Epithelial cell of esophagus (primary cell): ENCODE data around the gene SLC44A4.

Source experiments
- DNase-seq: peaks from one replicate; pipeline ENCODE4 v3.0.0; 2010; ENCODE audit warnings: low read depth
- H3K4me3 ChIP-seq: 2 replicates; pipeline ENCODE4 v1.5.1; 2011; ENCODE audit warnings: mild to moderate bottlenecking, low read length, control low read depth
- CTCF ChIP-seq: IDR thresholded peaks from 2 replicates; pipeline ENCODE4 v1.5.1; 2011; ENCODE audit warnings: low read depth, mild to moderate bottlenecking, low read length, control low read depth, inconsistent platforms; ENCODE audit not compliant: insufficient read depth; ENCODE audit errors: missing control alignments

The SLC44A4 gene

GRCh38 chr6:31878222-31878621 lies 575 bp downstream of the SLC44A4 start:
- no peak for TF ChIP-seq CTCF
- DNase-seq, result no peak
- no peak overlapping the region for H3K4me3 ChIP-seq

- no peak overlapping the region for H3K4me3 ChIP-seq
- DNase-seq, result no peak
- no peak for TF ChIP-seq CTCF
Measured at GRCh38 chr6:31877651-31878161, 1.1 kb downstream of the SLC44A4 start.

GRCh38 chr6:31877125-31877650 lies 1.6 kb downstream of the SLC44A4 start:
- TF ChIP-seq CTCF, result no peak
- no peak overlapping the region for H3K4me3 ChIP-seq
- DNase-seq, result no peak

GRCh38 chr6:31876357-31876756 lies 2.4 kb downstream of the SLC44A4 start:
- no peak for DNase-seq
- TF ChIP-seq CTCF, result no peak
- H3K4me3 ChIP-seq, result no peak overlapping the region

GRCh38 chr6:31875877-31876276 lies 2.9 kb downstream of the SLC44A4 start:
- TF ChIP-seq CTCF, result no peak
- DNase-seq, result no peak
- H3K4me3 ChIP-seq, result no peak overlapping the region

- no peak overlapping the region for H3K4me3 ChIP-seq
- TF ChIP-seq CTCF, result no peak
- DNase-seq, result no peak
Measured at GRCh38 chr6:31874836-31875572, 3.8 kb downstream of the SLC44A4 start.
